AG08396 (cell line): ENCODE measurements around the gene CACNG8.
A peak's percentile ranks its signal among the peaks of the same experiment; 100 is the strongest.
"Not testable (repeated sequence)": the region's sequence is repeated elsewhere in the genome, so short reads cannot be mapped to it uniquely, and the experiment has no call there.

Experiments
- DNase-seq: peaks from one replicate; pipeline ENCODE4 v3.0.0; 2012; ENCODE audit warnings: low spot score, mixed read lengths

The CACNG8 gene

DNA sequence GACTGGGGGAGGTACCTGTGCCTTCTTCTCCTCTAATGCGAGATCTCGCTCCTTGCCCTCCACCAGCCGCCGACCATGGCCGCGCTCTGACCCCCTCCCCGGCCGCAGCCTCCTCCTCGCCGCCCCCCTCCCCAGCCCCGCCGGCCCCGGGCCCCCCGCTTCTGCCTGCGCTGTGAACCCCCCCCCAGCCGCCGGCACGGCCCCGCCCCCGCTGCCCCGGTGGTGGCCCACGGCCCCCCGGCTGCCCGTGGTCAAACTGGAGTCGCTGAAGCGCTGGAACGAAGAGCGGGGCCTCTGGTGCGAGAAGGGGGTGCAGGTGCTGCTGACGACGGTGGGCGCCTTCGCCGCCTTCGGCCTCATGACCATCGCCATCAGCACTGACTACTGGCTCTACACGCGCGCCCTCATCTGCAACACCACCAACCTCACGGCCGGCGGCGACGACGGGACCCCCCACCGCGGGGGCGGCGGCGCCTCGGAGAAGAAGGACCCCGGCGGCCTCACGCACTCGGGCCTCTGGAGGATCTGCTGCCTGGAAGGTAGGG lies at the start of gene CACNG8:
CACNG8 (plus strand) TSS at position 51 of the 545 bp plus-strand sequence.
- no peak for DNase-seq

DNA sequence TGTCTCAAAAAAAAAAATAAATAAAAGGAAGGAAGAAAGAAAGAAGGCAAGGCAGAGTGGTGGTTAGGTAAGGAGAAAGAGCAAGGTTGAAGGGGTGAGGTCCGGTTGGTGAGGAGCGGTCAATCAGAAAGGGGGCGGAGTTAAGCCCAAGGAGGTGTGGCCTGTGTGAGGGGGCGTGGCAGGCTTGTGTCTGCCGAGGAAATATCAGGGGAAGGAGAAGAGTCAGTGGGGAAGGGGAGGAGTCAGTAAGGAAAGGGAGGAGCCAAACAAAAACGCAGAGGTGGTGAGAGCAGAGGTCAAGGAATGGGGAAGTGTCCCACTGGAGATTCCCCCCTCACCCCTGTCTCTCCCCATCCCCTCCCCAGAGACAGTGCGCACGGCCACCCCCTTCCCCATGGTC lies 47.7 kb upstream of the CACNG8 start:
- DNase-seq: no peak

DNA sequence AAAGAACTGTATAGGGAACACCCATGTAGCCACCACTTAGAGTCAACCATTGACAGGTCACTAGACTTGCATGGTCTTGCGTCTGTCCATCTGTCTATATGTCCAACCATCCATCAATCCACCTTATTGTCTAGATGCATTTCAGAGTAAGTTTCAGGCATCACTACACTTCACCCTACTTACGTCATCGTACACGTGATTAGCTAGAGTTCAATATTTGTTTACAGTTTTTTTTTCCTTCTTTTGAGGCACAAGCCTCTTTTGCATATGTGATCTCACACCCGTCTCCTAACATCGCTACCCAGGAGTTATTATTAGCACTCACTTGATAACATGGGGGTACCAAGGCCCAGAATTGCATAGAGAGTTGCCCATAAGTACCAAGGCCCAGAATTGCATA lies 46.7 kb upstream of the CACNG8 start:
- no peak for DNase-seq

DNA sequence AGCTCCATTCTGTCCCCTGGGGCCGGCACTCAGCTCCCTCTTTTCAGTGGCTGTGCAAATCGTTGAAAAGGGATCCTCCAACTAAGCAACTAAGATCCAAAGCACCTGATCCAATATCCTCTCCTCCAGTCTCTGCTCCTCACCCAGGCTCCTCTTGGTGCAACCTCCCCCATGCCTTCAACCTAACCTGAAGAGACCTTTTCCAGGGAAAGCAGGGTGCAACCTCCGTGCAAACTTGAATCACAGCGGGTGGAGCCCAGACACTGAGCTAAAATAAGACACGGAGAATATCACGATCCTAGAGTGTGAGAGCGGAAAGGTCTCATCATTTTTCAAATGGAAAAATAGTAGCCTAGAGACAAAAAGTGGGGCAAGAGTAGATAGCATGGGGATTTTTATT lies 45.4 kb upstream of the CACNG8 start:
- no peak for DNase-seq

DNA sequence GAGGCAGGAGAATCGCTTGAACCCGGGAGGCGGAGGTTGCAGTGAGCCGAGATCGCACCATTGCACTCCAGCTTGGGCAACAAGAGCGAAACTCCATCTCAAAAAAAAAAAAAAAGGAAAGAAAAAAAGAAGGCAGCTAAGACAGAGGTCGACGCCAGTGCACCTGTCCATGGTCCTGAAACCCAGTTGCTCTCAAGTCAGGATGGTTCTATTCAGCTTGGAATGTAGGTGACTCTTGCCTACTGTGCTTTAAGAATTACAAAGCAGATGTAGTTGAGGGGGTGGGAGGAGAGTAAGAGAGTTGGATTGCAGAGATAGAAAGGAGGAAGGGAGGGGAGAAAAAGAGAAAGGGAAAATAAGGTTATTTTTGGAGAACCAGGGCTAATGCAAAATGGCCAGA lies 35.0 kb upstream of the CACNG8 start:
- DNase-seq: peak; percentile 61

DNA sequence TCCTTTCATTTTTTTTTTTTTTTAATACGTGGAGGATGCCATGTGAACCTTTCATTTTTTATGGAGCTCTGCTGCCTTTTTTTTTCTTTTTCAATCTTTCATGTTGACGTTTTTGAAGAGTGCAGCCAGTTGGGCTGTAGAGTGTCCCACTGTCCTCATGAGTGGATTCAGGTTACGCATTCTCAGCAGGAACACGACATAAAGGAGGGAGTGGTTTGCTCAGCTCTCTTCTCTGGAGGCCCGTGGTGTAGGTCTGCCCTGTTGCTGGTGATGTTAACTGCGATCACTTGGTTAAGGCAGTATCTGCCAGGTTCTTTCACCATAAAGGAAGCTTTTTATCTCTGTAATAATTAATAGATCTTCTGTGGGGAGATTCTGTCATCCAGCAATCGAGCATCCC lies 26.7 kb upstream of the CACNG8 start:
- DNase-seq: no peak

DNA sequence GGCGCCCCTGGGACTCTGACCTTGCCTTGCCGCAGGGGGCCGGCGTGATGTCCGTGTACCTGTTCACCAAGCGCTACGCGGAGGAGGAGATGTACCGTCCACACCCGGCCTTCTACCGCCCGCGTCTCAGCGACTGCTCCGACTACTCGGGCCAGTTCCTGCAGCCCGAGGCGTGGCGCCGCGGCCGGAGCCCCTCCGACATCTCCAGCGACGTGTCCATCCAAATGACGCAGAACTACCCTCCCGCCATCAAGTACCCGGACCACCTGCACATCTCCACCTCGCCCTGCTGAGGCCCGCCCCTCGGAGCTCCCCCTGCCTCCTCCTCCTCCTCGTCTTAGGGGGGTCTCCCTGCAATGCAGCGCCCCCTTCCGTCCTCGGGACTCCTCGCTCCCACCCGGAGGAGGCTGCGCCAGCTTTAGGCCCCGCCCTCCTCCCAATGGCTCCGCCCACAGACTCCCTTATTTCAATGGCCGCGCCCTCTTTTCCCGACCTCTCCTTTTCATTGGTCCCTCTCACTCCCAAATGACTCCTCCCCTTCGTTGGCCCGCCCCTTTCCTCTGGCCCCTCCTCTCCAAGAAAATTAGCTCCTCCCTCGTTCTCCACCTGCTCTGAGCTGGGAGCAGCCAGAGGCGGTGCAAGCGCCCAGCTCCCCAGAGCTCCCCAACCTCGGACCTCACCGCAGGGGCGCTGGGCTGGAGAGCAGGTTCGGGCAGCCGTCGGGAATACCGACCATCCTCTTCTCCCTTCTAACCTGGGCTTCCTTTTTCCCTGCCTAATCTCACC lies 20.5 kb upstream of the CACNG8 start:
- DNase-seq: peak; percentile 40

DNA sequence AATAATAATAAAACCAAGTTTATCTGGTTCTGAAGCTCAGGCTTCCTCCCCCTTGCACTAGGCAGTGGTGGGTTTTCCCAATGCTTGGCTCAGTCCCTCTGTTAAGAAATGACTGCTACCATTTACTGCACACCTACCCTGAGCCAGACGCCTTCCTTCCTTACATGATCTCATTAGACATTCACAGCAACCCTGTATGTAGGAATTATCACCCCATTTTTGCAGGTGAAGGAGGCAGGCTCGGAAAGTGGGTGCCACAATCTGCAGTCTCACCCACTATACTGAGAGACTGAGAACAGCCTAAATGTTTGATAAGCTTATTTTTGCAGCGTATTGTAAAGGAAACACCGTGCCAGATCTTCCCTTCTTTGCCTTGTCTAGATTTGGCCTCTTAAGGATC lies 18.3 kb upstream of the CACNG8 start:
- DNase-seq: no peak

DNA sequence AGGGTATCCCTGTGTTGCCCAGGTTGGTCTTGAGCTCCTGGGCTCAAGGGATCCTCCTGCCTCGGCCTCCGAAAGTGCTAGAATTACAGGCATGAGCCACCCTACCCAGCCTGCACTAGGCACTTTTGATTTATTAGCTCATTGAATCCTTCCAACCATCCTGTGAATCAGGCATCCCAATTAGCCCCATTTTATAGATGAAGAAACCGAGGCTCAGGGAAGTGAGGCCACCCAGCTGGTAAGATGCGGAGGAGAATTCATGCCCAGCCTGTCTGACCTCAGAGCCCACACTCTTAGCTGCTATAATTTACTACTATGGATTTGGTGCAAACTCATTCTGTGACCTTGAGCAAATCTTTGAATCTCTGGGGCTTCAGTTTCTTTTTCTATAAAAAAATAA lies 17.8 kb upstream of the CACNG8 start:
- DNase-seq: no peak

DNA sequence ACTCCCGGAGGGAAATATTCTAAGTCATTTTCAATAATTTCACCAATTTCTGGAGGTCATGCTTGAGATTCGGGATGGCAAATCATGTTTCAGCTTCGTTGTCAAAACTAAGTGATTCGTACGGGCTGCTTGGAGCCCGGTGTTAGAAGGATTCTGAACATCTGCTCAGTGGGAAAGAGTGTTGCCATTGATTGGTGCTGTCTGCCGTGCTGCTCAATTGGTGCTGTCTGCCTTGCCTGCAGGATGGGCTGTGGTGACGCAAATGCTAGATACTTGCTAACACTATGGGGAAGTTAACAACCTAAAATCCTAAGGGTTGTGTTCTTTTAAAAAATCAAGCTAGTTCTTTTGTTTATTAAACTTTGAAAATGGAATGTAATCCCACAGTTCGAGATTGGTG lies 17.3 kb upstream of the CACNG8 start:
- DNase-seq: peak; percentile 39

DNA sequence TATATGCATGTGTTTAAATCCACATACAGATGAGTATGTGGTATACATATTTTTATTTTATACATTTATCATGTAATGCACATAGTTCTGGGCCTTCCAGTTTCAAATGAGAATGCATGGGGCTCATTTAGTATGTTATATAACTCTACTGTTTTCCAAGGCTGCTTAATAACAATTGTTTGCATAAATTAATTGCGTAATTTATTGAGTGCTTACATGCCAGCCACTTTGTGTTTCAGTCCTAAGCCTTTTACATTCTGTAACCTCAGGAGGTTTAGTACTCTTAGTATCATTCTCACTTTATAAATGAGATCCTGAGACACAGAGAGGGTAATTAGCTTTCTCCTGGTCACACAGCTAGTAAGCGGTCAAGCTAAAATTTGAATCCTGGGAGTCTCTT lies 16.7 kb upstream of the CACNG8 start:
- DNase-seq: no peak

DNA sequence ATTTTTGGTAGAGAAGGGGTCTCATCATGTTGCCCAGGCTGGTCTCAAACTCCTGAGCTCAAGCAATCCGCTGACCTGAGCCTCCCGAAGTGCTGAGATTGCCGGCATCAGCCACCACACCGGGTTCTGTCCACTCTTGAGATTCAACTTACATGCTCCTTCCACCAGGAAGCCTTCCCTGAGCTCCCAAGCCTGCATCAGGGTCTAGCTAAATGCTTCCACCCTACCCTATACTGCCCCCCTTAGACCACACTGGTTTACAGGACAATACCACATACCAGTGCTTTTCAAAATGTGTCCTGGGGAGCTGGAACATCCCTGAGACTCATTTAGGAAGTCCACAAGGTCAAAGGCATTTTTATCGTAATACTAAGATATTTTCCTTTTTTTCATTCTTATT lies 15.1 kb upstream of the CACNG8 start:
- no peak for DNase-seq

DNA sequence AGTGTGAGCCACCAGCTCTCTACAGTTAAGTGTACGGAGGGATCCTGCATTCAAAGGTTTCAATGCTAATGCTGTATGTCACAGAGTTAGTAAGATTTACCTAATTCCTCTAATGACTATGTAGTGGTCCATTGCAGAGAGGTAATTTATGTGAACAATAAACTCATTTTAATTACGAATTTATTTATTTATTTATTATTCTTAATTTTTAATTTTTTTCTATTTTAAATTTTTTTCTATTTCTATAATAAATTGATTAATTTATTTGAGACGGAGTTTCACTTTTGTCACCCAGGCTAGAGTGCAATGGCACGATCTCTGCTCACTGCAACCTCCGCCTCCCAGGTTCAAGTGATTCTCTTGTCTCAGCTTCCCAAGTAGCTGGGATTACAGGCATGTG lies 14.1 kb upstream of the CACNG8 start:
- DNase-seq: not testable (repeated sequence)

DNA sequence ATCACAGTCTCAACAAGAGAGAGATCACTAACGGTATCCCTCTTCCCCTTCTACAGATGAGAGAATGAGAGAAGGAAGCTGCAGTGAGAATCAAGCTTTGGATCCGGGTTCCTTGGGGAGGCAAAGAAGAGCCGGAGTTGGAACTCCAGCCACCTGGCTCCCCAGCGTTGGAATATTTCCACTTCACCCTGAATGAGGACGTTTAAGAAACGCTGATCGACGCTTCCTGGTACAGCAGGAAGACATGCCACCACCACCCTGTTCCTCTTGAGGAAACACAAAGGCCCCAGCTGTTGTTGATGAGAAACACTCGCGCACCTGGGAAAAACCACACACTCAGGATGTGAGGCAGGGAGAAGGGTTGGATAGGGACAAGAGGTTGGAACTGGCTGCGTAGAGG lies 11.3 kb upstream of the CACNG8 start:
- DNase-seq: no peak

DNA sequence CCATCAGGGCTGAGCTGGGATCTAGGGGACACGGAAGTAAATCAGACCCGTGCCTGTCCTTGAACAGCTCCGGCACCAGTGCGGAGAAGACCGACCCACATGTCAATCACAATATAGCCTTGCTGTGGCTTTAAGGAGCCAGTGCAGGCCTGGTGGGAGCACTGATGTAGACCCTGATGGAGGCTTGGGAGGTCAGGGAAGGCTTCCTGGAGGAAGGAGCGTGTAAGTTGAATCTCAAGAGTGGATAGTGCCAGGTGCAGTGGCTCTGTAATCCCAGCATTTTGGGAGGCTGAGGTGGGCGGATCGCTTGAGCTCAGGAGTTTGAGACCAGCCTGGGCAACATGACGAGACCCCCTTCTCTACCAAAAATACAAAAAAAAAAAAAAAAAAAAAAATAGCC lies 10.8 kb upstream of the CACNG8 start:
- DNase-seq: no peak

DNA sequence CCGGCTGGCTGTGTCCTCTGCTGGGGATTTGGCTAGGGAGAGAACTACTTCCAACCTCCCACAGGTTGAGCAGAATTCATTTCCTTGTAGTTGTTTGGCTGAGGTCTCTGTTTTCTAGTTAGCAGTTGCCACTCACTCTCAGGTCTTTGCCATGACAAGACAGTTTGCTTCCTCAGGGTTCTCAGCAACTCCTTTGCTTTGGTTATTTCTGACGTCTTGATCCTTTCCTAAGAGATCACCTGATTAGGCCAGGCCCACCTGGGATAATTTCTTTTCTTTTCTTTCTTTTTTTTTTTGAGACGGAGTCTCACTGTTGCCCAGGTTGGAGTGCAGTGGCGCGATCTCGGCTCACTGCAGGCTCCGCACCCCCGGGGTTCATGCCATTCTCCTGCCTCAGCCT lies 9.4 kb upstream of the CACNG8 start:
- DNase-seq: no peak

DNA sequence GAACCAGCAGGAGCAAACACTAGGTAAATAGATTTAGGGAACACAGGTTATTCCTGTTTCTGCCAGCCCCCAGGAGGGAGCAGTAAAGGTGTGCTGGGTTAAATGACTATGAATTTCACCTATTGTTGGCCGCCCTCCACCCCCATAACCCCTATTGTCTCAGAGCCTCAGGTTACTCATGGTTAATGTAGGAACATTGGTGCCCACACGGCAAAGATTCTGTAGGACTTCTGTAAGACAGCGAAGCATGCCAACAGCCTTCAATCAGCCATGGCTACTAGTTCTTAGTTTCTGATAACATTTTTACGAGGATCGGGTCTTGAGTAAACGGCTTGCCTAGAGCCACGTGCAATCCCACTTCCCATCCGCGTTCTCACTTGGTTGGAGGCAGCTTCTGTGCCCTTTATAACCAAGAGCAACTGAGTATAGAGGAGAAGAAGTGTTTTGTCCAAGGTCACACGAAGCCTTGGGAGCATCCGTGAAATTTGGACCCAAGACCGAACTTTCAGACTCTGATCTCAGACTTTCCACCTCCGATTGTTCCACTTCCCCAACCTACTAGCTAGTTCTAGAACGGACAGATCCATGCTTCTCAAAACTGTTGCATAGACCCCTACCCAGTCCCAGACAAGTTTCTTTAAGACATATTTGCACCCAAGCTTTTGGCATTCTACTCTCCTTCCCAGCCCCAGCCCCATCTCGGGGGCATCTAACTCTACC lies 5.1 kb upstream of the CACNG8 start:
- DNase-seq: no peak

DNA sequence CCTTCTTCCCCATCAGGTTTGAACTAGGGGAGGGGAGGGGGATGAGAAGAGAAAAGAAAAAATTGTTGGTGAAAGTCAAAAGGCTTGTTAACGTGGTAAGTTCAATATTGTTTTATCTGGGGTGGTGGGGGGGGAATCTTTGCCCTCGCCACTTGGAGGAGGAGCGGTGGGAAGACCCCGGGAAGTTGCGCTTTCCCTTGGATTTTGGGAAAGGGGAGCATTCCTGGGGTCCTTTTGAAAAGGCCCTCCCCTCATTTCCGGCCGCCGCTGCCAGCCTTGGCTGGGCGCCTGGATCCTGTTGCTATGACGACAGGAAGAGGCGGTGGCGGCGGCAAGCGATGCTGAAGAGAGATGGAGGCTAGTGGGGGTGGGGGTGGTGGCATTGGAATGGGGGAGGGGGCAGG lies 4.6 kb upstream of the CACNG8 start:
- no peak for DNase-seq

DNA sequence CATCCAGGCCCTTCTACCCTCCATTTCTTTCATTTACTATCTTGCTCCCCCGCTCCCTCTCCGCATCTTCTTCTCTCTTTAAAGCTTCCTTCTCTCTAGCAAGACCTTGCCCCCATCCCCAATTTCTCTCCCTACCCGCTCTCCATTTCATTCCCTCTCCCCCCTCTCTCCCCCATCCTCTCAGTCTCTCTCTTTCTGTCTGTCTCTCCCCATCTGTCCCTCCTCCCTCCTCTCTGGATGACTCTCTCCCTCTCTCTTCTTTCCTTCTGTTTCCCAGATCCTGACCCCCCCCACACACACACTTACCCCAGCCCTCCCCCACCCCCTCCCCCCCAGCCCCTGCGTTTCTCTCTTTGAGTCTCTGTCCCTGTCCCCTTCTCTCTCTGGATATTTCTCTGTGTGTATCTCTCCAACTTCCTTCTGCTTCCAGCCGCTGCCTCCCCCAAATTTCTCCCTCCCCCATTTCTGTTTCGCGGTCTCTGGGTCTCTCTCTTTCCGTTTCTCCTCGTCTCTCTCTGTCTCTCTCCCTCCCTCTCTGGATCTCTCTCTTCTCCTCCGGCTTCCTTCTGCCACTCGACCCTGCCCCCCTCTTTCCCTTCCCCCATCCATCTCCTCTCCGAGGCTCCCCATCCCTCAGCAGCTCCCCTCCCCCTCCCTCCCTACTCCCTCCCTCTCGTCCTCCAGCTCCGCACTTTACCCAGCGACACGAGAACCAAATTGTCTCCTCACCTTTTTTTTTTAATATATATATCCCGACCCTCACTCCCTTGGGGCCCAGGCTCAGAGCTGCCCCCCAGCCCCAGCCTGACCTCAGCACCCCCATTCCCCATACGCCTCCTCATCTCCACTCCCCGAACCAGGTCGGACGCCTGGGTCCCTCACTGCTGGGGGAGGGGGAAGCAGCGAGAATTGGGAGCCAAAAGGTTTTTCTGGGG lies 3.6 kb upstream of the CACNG8 start:
- no peak for DNase-seq

DNA sequence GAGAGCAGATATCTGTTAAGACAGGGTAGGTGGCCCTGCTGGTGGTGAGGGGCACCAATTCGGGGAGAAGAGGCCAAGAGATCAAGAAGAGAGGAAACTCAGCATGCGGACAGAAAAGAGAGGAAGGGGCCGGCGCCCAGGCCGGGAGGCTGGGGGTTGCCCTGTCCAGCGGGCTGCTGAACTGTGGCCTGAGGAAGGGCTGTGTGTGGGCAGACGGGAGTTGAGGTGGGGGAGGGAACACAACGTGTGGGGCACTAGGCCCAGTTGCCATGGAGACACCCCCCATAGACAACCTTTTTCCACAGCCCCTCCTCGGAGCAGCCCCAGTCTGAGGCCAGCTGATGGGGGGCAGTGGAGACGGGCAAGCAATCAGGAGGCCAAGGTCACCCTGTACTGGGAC lies 2.5 kb upstream of the CACNG8 start:
- no peak for DNase-seq

DNA sequence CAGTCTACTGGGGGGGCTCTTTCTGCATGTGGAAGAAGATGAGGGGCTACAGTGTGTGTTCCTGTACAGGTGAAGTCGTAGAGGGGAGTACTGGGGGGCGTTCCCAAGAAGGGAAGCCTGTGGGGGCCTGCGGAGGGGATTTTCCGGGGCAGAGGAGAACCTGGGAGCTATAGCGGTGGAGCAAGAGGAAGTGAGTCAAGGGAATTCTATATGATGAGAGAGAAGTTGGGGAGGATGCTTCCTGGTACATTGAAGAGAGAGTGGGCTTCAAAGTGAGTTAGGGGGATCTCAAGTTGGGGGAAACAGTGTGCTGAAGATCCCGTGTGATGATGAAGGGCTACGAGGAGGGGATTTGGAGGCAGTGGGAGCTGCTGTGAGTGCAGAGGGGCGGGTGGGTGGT lies 1.9 kb upstream of the CACNG8 start:
- DNase-seq: no peak
